Spleen (tissue), 11 donors: ENCODE results near the gene ENDOG. TPM values are rescaled to one million over a fixed set of nuclear protein-coding genes. Genes with fewer than 3 reads are reported as not detected.

Experiments used
- DNase-seq: peaks from one replicate; pipeline ENCODE4 v3.0.0-alpha.2; 2020
- H3K27ac ChIP-seq, 8 donors: fragments of 200-600 bp; sonication (generic) in 7 of 8; 1 replicate in 4 of 8; 2 replicates in 4 of 8; pipeline versions ENCODE4 v1.5.0 to v1.8.0; 2016 to 2021; ENCODE audit warnings: inconsistent platforms in 4 of 8, mild to moderate bottlenecking in 4 of 8, moderate library complexity in 1 of 8
- H3K27me3 ChIP-seq, 7 donors: fragments of 200-600 bp; sonication (generic) in 6 of 7; replicated peaks in 1 of 7; 1 replicate in 4 of 7; 2 replicates in 3 of 7; pipeline versions ENCODE4 v1.5.0 to v1.8.0; 2016 to 2021; ENCODE audit warnings: inconsistent platforms in 3 of 7, mild to moderate bottlenecking in 1 of 7
- H3K36me3 ChIP-seq, 6 donors: fragments of 200-600 bp; sonication (generic) in 5 of 6; 1 replicate in 4 of 6; 2 replicates in 2 of 6; pipeline versions ENCODE4 v1.5.0 to v1.8.0; 2016 to 2021; ENCODE audit warnings: inconsistent platforms in 2 of 6
- H3K4me1 ChIP-seq, 6 donors: fragments of 200-600 bp; sonication (generic) in 5 of 6; 1 replicate in 3 of 6; 2 replicates in 3 of 6; pipeline versions ENCODE4 v1.5.0 to v1.8.0; 2016 to 2021; ENCODE audit warnings: inconsistent platforms in 3 of 6
- H3K4me3 ChIP-seq, 8 donors: fragments of 200-600 bp; sonication (generic) in 7 of 8; 1 replicate in 4 of 8; 2 replicates in 4 of 8; pipeline versions ENCODE4 v1.5.0 to v1.8.0; 2016 to 2021; ENCODE audit warnings: inconsistent platforms in 4 of 8, mild to moderate bottlenecking in 4 of 8, moderate library complexity in 2 of 8
- H3K9me3 ChIP-seq, 8 donors: fragments of 200-600 bp; sonication (generic) in 7 of 8; 1 replicate in 4 of 8; 2 replicates in 4 of 8; pipeline versions ENCODE4 v1.5.0 to v1.8.0; 2016 to 2021; ENCODE audit warnings: inconsistent platforms in 4 of 8
- POLR2A ChIP-seq, 3 donors: fragments of 450-650 bp; IDR thresholded peaks; one replicate each; pipeline ENCODE4 v1.5.1; 2017; ENCODE audit warnings: antibody characterized with exemption in 3 of 3, mild to moderate bottlenecking in 1 of 3
- POLR2AphosphoS5 ChIP-seq, 3 donors: sonication (generic); formaldehyde crosslinking; IDR thresholded peaks; one replicate each; pipeline ENCODE4 v1.5.1; 2017; ENCODE audit warnings: antibody characterized with exemption in 3 of 3
- WGBS, 5 donors: extraction: QIAGEN DNeasy Blood & Tissue Kit in 3 of 5; methylation state at CpG; one replicate each; pipeline versions ENCODE4 v1.1.5 to v1.1.7; 2013 to 2018; 5-methylcytosine and 5-hydroxymethylcytosine counted together
- intact Hi-C: fragments of 100-400 bp; cut with DNase I; formaldehyde crosslinking; loops from one replicate; pipeline ENCODE4 v1.15.0; 2023; ENCODE audit warnings: low total_unique reads
- polyA plus RNA-seq, 3 donors: library from polyadenylated mRNA; stranded (reverse); fragments of 200-250 nt; gene quantifications; one replicate each; pipeline ENCODE4 v1.2.1, GENCODE V29; 2013
- total RNA-seq, 7 donors: library from RNA; depleted of rRNA in 3 of 7; stranded (reverse); fragments of >200 nt in 3 of 7; fragmentation: NEBNext Ultra II Directional in 4 of 7; extraction: Animal tissue kit (Norgen Biotek cat#: 25700) in 4 of 7; gene quantifications; one replicate each; pipeline versions ENCODE4 v1.1.0 to v1.2.1, GENCODE V29; 2016 to 2021
- TF ChIP-seq, protein P1 (sequence below), 11 experiments: fragments of 200-600 bp in 7 of 11; fragments of 450-650 bp in 4 of 11; sonication (generic) in 4 of 11; IDR thresholded peaks in 8 of 11; conservative IDR thresholded peaks in 3 of 11; 1 replicate in 7 of 11; 2 replicates in 4 of 11; pipeline versions ENCODE4 v1.4.0 to v1.8.0; 2016 to 2021; ENCODE audit warnings: antibody characterized with exemption in 11 of 11, inconsistent platforms in 4 of 11, mild to moderate bottlenecking in 1 of 11
- donor health status: healthy with polysubstance abuse.
- donor health status: DM: no; HTN: no; CAD: no; lungs with moderate emphysema.
- donor health status: DM: no; HTN: no; CAD: no.
- donor health status: Bipolar disorder and iron deficiency.
- donor health status: healthy.
- donor health status: DM: no; HTN: no; CAD: no.
- donor health status: DM: yes; HTN: yes; CAD: no.

Gene ENDOG
- total and polyA plus RNA-seq, 10 donors, result 9.6 to 16.9 (median 13.3) TPM

DNA sequence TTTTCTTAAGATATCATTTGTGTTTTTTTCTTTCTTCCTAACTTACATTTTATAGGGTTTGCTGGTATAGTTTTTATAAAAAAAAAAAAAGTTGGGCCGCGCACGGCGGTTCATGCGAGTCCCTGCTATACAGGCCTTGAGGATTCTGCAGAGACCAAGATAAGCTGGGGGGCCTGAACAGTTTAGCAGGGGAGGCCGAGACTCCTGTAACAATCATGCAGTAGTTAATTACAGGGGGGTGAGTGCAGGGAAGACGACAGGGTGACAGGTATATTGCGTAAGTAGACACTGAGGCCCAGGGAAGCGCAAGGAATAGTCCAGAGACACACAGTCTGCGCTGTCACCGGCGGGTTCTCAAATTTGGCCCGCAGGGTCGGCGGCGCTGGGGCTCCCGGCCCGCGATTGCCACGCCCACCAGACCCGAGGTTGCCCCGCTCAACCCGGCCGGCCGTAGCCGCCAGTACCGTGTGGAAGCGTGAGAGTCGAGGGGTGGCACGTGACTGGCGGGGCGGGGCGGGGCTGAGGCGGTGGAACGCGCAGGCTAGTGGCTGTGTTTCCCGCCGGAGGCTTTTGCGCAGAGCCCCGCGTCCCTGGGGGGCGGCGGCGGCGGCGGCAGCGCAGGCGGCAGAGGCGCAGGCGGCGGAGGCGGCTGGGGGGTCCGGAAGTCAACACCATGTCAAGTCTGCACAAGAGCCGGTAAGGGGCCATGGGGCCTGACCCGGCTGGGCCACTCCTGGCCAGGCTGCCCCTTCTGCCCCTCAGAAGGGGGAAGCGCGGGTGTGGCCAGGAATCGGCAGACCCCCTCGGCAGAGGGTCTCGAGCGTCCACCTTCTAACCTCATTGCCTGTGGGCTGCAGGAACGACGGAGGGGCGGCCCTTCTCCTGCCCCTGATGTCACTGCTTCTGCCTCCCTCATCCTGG, 31.4 kb upstream of the ENDOG start, which contains the start of gene TBC1D13:
Gene TBC1D13, plus strand, starts transcription at position 573 of the 921 bp plus-strand sequence. Its CDS starts 101 bp downstream, at position 674.
- intact Hi-C loops, result no loop called here
- peak in 1 of 3 donors; percentile 47 for TF ChIP-seq POLR2A (IDR thresholded peaks at IDR 0.05)
- peak; percentile 89 to 93 (median 91) for TF ChIP-seq POLR2AphosphoS5 (IDR thresholded peaks at IDR 0.05)
- TF ChIP-seq, protein P1, sequence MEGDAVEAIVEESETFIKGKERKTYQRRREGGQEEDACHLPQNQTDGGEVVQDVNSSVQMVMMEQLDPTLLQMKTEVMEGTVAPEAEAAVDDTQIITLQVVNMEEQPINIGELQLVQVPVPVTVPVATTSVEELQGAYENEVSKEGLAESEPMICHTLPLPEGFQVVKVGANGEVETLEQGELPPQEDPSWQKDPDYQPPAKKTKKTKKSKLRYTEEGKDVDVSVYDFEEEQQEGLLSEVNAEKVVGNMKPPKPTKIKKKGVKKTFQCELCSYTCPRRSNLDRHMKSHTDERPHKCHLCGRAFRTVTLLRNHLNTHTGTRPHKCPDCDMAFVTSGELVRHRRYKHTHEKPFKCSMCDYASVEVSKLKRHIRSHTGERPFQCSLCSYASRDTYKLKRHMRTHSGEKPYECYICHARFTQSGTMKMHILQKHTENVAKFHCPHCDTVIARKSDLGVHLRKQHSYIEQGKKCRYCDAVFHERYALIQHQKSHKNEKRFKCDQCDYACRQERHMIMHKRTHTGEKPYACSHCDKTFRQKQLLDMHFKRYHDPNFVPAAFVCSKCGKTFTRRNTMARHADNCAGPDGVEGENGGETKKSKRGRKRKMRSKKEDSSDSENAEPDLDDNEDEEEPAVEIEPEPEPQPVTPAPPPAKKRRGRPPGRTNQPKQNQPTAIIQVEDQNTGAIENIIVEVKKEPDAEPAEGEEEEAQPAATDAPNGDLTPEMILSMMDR (IDR thresholded peaks at IDR 0.05 in 8 of 11, conservative IDR thresholded peaks at IDR 0.05 in 3 of 11), result peak in 3 of 11 experiments; percentile 10 to 34 (median 21)

GRCh38 chr9:128787659-128788058, 30.6 kb upstream of the ENDOG start:
- Histone ChIP-seq H3K27me3 (no peaks in the 10 kb centered on the region), H3K4me1 (peaks cover 9 to 60% (median 26%) of the 10 kb centered on the region in 6 donors), H3K9me3 (no peaks in the 10 kb centered on the region), H3K27ac (peak overlapping the region; percentile 69 to 92 (median 89)), H3K36me3 (peaks cover 0 to 45% (median 24%) of the 10 kb centered on the region in 6 donors), H3K4me3 (peak overlapping the region; percentile 51 to 99 (median 97))
- no peak for TF ChIP-seq POLR2AphosphoS5 (IDR thresholded peaks at IDR 0.05)
- TF ChIP-seq, protein P1 (IDR thresholded peaks at IDR 0.05 in 8 of 11, conservative IDR thresholded peaks at IDR 0.05 in 3 of 11), result no peak
- no peak for TF ChIP-seq POLR2A (IDR thresholded peaks at IDR 0.05)
- intact Hi-C loops, result no loop called here
- 2 to 9% (median 5%) methylated on average over 7 of the region's 7 CpGs for WGBS, 5 donors
- no peak for DNase-seq

More for the DNA sequence above, 31.4 kb upstream of the ENDOG start, which contains the start of gene TBC1D13:
- peaks cover 0 to 38% (median 17%) of the 10 kb centered on the region in 6 donors for H3K36me3 ChIP-seq
- H3K4me3 ChIP-seq, result peak within 1 kb of the TSS; percentile 51 to 99 (median 97)
- peak; percentile 97 for DNase-seq
- peaks cover 9 to 60% (median 26%) of the 10 kb centered on the region in 6 donors for H3K4me1 ChIP-seq
- no peaks in the 10 kb centered on the region for H3K27me3 ChIP-seq
- H3K27ac ChIP-seq, result peak within 1 kb of the TSS; percentile 69 to 92 (median 89)
- 7 to 17% (median 8%) methylated on average over 27 to 64 of the region's 64 CpGs for WGBS, 5 donors
- peaks cover 0 to 5% (median under 1%) of the 10 kb centered on the region in 8 donors for H3K9me3 ChIP-seq

GRCh38 chr9:128788445-128788844, 29.9 kb upstream of the ENDOG start:
- peak overlapping the region in 5 of 8 donors; percentile 91 to 99 (median 97) for H3K4me3 ChIP-seq
- TF ChIP-seq, protein P1 (IDR thresholded peaks at IDR 0.05 in 8 of 11, conservative IDR thresholded peaks at IDR 0.05 in 3 of 11), result no peak
- TF ChIP-seq POLR2AphosphoS5 (IDR thresholded peaks at IDR 0.05) (no peak), POLR2A (IDR thresholded peaks at IDR 0.05) (no peak)
- H3K27me3 ChIP-seq, result no peaks in the 10 kb centered on the region
- peaks cover 0 to 53% (median 32%) of the 10 kb centered on the region in 6 donors for H3K36me3 ChIP-seq
- peak overlapping the region in 4 of 8 donors; percentile 87 to 92 (median 92) for H3K27ac ChIP-seq
- H3K9me3 ChIP-seq, result no peaks in the 10 kb centered on the region
- no peak for DNase-seq
- WGBS, 5 donors, result 85 to 100% (median 90%) methylated on average over 1 of the region's 1 CpG
- intact Hi-C loops, result no loop called here
- H3K4me1 ChIP-seq, result peaks cover 9 to 55% (median 26%) of the 10 kb centered on the region in 6 donors
